SHP77 treated with DMSO at 0.1 percent for 48 hours (cell line): Measurements from ENCODE around the gene NKTR.
"Not testable (repeated sequence)": the region's sequence is repeated elsewhere in the genome, so short reads cannot be mapped to it uniquely, and the experiment has no call there.

ENCODE experiments used
- DNase-seq: peaks from one replicate; lab custom pipeline; 2025; lab: John Stamatoyannopoulos, UW

NKTR gene

DNA sequence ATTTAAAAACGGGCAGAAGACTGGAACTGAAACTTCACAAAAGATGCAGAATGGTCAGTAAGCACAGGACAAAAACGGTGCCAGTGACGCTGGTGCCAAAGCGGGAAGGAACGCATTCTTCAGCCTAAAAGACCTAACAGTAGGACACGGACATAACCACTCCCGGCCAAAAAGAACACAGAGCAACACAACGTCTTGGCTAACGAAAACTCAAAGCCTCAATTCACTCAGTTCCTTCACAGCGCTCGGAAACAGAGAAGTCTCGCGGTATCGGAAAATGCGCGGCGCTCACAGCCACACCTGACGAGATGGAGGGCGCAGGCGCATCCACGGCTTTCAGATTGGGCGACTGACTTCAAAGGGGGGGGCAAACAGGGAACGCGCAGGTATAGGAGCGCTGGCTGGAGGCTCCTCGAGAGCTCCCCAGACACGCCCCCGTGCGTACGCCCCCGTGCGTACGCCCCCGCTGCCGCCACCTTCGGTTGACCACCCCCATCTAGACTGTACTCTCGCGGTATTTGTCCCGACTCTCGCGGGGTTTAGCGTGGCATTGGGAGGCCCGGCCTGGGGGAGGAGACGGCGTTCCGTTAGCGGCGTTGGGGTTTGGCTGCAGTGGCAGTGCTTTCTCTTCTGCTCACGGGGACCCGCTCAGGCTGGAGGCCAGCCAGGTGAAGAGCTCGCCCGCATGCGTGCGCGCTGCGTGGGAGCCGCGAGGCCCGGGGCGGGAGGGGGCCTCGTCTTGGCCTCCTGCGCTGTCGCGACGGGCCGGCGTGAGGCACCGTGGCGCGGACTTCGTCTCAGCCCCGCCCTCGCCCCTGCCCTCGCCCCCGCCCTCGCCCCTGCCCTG, at the start of gene NKTR:
Gene NKTR (plus strand): TSS at position 576 of the 847 bp plus-strand sequence. CDS start 321 bp downstream, outside the sequence.
- peak; percentile 96 for DNase-seq

DNA sequence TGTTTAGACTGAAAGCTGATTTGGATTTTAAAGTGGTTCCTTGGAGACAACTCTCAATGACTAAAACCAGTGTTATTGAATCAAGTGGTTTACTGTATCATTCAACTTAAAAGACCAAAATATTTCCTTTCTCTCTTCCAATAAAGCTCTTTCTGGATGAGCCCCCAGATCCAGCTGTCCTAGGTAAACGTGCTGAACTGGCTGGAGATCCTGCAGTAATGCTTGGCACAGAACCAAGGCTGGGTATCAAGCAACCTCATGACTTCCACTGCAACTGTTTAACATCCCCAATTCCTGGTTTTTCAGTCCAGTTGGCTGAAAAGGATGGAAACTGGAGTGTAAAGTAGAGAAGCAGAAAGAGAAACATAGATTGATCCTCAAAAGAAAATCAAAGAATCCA, 47.7 kb upstream of the NKTR start:
- DNase-seq = no peak

DNA sequence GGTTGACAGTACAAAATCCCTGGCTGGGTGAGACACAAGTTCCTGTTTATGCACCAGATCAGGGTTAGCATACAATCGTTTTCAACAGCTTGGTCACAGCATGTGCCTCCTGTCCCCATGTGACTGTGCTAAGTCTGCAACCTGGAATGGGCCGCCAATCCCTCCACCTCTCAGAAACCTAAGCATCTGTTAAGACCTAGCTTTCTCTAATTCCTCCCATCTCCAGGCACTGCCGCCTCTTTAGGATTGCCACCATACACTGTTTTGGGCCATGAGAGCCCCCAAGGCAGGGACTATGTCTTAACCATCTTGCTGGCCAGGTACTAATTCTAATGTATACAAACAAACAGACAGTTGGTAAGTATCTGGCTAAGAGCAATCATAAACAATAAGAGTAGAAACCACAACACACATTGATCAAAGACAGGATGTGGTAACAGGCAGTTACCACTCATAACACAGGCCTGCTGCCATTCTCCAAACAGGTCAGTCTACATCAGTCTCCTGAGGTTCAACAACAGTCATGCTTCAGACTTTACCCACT, 44.3 kb upstream of the NKTR start:
- DNase-seq = no peak

DNA sequence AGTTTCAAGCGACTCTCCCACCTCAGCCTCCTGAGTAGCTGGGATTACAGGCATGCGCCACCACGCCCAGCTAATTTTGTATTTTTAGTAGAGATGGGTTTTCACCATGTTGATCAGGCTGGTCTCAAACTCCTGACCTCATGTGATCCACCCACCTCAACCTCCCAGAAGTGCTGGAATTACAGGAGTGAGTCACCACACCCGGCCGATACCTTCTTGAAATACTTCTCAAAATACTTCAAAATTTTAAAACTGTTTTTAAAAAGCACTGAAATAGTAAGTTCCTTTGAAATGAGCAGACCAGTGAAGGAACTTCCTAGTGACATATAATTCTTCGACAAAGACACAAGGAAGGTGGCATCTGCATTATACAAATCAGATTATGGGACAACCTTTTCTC, 43.7 kb upstream of the NKTR start:
- DNase-seq = not testable (repeated sequence)

DNA sequence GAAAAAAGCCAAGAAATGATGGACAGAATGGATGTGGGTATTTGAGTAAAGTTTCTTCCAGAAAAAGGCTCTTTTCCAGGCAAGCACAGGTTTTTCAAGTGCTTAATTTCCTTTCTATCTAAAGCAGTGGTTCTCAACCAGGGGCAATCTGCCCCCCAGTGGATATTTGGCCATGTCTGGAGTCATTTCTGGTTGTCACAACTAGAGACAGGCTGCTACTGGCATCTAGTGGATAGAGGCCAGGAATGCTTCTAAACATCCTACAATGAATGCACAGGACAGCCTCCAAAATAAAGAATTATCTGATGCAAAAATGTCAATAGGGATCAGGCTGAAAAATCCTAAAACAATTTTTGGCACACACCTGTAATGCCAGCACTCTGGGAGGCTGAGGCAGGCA, 42.6 kb upstream of the NKTR start:
- no peak for DNase-seq

DNA sequence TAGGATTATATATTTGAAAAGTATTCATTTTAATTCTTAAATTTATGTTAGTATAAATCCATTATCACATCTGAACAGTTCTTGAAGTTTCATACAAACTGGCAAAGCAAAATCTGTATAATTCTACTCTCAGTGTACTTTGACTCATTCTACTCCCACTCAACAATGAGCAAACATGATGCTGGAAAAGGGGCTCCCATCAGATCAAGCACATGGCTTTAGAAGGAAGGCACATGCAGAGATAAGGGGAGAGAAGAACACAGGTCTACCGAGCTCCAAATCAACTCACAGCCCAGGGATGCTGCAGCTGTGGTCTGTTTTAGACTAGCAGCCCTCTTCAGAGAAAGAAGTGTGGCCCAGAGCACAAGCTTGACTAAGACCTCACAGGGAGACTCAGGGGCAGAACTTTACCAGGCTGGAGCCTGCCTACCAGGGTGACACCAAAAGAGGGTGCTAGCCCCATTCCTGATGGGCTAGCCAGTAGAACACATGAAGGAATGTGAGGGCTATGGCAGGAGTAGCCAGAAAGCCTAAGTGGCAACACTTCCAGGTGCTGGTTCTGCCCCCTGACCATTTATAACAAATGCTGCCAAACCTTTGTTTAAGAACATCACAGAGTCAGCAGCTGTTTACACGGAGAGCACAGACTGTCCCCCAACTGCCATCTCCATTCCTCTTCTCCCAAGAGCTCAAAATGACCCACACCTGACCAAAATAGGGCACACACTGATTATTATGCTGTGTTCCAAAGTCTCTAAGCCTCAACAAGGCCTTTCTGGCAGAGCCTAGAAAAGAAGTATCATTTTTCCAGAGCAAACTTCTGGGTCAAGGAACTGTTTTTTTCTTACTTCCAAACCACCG, 38.2 kb upstream of the NKTR start:
- no peak for DNase-seq

DNA sequence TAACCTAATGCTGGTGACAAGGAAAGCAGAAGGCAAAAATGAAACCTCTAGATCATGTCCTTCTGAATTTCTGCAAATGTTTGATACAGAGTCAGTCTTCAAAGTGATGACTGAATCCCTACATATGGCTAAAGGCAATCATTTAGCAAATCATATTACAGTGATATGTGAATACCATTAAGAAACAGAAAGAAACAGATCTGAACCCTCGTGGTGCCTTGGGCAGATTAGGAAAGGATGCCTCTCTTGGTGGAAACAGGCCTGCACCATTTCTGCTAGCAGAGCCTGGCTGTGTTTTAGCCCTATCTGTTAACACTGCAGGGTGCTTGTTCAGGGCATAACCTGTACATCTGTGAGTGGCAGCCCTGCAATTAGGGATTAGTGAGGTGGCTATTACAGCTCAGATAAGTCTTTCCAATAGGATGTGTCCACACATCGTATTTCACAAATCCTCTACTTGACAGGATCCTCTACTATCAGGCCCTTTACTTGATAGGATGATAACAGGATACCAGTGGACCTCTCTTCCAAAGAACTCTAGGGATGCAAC, 30.8 kb upstream of the NKTR start:
- no peak for DNase-seq

DNA sequence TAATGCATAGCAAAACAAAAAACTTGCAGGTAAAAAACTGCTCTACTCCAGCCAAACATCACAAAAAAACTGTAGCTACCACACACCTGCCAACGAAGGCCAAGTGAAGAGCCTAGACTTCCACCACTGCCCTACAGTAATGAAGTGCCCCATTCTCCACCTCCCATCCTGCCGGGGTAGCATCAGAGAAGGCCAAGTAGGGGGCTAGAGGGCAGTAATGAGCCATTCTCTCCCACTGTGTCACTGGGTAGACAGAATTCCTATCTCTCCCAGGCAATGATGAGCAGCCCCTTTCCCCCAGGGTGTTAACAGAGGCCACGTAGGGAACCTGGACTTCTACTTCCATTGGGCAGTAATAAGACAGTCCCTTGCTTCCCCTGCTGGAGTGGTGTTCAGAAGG, 28.2 kb upstream of the NKTR start:
- DNase-seq = no peak

DNA sequence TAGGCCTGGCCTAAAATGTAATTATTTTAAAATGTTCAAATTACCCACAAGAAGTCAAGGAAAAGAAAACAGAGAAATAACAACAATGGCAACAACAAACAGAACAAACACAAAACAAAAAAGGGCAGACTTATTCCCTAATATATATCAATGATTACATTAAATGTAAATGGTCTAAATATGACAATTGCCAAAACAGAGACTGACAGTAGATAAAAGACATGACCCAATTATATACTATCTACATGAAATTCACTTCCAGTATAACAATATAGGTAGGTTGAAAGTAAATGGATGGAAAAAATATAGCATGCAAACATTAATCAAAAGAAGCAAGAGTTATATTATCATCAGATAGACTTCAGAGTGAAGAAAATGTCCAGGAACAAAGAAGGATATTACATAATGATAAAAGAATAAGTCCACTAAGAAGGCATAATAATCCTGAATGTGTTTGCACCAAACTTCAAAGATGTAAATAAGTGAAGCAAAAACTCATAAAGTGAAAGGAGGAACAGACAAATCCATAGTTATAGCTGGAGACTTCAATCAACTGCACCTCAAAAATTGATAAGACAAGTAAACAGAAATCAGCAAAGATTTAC, 25.2 kb upstream of the NKTR start:
- DNase-seq = no peak

DNA sequence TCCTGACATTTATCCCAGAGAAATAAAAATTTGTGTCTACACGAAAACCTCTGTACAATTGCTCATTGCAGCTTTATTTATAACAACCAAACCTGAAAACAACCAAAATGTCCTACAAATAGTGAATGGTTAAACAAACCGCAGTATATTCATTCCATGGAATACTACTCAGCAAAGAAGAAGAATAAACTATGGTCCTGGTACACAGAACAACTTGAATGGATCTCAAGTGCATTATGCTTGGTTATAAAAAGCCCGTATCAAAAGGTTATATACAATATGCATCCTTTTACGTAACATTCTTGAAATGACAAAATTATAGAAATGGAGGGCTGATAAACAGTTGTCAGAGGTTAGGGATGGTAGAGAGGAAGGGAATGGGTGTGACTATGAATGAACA, 22.4 kb upstream of the NKTR start:
- DNase-seq = no peak

DNA sequence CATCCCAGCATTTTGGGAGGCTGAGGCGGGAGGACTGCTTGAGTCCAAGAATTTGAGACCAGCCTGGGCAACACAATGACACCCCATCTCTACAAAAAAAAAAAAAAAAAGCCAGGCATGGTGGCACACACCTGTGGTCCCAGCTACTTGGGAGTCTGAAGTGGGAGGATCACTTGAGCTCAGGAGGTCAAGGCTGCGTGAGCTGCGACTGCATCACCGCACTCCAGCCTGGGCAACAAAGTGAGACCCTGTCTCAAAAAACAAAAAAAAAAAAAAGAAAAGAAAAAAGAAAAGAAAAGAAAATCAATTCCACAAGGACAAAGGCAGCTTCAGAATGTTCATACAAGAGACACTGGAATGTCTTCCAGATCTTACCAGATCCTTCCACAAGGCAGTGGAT, 21.1 kb upstream of the NKTR start:
- not testable (repeated sequence) for DNase-seq

DNA sequence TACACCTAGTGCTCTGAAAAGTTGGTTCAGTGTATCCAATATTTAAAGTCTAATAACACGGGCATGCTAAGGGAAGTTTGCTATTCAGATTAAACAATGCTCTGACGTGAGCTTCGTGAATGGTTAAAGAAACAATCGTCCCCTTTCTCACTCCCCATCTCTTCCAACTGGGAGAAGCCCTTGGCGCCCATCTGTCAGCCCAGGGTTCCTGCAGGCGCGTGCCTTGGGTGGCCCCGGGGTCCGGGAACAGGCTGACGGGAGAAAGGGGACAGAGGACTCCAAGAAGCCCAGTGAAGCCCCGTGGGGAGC, 19.1 kb upstream of the NKTR start:
- DNase-seq = no peak

DNA sequence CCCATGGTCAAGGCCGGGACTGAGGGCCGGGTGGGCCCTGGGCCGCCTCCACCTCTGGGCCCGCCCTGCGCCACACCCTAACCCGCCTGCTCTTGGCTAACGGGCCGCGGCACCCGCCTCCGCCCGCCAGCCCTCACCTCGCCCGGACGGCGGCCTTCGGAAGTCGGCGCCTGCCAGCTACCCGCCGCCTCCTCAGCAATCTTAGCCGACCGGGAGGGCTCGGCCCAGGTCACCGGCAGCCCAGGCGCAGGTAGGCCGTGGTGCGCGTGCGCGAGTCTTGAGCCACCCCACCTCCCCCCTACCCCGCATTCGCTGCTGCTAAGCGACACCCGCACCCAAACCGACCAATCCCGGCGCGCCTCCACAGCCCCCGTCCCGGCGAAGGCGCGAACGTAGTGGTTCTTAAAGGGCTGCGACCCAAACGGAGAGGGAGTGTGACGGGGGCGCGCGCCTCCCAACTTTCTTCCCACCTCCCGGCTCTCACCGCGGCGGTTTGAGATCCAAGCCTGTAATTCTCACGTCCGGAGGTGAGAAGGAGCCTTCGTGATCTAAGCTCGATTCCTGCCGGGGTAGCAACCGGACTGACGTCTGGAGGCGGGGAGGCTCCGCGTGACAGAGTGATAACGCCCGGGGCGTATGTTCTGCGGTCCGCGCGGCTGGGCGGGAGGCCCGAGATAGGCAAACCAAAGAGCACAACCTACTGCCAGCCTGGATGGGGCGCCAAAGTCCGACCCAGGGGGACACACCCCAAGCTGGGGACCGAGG, 18.6 kb upstream of the NKTR start, which contains the start of gene SEC22C:
Gene SEC22C (minus strand): TSS at position 259 of the 765 bp plus-strand sequence. CDS start 12,921 bp downstream, outside the sequence.
- DNase-seq = peak; percentile 86

DNA sequence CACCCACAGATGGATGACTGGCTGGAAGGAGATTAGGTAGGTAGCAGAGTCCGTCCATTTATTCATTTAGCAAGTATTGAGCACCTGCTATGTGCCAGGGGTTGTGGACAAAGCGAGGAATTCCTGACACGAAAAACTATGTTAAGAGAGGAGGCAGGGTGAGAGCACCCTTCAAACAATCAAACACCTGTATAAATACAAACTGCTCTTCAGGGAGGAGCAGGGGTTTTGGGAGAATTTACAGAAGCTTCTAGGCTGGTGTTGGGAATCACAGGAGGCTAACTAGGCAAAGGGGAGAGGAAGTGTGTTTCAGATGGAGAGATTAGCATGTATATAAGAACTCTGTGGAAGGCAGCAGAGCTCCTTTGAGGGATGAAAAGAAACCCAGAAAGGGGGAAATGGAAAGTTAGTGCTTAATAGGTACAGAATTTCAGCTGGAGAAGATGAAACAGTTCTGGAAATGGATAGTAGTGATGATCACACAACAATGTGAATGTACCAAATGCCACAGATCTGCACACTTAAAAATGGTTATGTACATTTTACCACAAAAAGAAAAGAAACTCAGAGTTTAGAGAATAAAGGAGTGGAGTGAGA, 17.9 kb upstream of the NKTR start:
- DNase-seq = peak; percentile 55

DNA sequence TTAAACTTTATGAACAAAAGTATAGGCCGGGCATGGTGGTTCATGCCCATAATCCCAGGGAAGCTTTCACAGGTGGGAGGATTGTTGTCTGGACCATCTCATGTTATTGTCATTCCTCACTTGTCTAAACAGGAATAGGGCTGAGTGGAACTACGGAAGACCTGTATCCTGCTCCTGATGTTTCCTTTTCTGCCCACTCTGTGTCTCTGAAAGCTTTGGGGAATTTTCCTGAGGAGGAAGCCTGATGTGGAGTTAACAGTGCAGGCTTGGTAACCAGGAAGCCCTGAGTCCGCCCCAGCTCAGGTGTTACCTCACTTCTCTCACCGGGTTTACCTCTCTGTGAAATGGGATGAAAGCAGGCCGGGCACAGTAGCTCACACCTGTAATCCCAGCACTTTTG, 11.9 kb upstream of the NKTR start:
- no peak for DNase-seq

DNA sequence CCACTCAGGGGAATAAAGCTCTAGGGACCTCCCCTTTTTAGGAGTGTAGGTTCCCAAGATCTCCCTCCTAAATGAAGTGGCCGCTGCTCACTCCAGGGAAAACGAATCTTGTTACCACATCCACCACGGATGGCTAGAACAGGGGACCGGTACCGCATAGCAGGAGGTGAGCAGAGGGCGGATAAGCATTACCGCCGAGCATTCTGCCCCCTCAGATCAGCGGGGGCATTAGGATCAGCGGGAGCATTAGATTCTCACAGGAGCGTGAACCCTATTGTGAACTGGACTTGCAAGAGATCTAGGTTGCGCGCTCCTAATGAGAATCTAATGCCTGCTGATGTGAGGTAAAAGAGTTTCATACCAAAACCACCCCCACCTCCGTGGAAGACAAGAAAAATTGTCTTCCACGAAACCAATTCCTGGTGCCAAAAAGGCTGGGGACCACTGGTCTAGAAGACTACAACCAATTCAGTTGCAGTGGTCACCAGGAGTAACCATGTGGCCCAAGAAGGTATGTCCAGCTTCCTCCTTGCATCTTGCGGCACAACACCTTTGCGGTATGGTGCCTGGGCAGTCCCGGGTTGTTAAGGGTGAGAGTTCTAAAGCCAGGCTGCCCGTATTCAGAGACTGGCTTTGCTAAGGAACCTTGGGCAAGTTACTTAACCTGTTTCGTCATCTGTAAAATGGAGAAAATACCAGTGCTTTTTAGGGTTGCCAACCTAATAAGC, 10.9 kb upstream of the NKTR start:
- DNase-seq = no peak

DNA sequence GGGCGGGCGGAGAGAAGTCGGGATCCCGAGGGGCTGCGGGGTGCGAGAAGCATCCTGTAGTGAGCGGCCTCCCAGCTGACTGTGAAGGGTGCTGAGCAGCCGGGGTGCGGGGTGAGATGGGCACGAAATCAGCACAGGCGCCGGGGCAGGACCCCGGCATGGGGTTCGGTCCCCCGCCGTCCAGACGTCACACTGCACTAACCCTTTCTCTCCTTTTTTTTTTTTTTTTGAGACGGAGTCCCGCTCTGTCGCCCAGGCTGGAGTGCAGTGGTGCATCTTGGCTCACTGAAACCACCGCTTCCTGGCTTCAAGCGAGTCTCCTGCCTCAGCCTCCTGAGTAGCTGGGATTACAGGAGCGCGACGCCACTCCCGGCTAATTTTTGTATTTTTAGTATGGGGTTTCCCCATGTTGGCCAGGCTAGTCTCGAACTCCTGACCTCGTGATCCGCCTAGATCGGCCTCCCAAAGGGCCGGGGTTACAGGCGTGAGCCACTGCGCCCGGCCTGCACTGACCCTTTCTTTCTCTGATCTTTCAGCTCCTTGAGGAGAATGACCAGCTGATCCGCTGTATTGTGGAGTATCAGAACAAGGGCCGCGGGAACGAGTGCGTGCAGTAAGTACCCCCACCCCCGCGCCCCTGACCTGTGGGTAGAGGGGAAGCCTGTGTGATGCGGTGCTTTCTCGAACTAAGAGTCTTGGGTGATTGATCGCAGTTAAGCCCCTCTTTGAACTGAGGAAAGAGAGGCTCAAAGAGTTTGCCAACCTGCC, 9.3 kb upstream of the NKTR start:
- no peak for DNase-seq

DNA sequence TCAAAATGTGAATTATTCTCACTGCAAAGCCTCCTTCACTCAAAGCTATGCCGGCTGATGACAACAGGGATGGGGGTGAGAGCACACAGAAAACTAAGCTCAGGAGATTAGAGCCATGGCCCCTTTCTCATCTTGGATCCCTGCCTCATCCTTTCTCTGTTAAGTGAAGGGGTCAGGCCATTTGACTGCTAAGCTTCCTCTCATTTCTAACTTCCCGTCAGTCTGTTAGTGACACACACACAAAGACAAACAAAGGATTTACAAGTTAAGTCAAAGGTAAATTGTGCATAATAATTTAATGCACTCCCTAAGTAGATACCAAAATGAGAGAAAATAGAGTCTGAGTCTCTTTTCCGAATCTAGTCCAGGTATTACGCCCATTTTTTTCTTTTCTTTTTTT, 8.7 kb upstream of the NKTR start:
- DNase-seq = no peak

DNA sequence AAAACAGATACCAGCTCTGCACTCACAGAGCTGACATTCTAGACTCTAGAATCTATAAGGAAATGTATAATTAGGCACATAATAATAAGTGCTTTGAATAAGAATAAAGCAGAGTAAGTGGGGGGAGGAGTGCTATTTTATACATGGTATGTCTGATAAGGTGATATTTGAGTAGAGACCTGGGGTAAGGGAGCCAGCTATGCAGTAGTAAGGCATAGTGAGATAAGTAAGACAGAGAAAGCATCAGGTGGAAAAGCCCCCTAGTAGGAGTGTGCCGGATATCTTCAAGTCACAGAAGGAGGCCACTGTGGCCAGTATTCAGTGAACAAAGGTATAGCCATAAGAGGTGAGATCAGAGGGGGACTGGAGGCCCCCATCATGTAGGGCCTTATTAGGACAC, 6.9 kb upstream of the NKTR start:
- no peak for DNase-seq

DNA sequence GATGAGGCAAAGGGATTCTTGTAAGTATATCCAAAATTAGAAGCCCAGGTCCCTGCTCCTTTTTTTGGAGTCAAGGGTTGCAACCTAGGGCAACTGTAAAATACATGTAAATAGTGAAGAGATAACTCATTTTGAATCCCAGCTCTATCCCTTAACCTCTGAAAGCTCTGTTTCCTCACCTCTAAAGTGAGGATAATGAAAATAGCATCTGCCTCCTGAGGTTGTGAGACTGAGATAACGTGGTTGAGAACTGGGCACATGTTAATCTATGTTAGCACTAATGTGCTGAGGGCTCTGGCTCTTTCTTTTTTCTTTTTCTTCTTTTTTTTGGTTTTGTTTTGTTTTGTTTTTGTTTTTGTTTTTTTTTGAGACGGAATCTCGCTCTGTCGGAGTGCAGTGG, 4.8 kb upstream of the NKTR start:
- DNase-seq = no peak
